Heart left ventricle (tissue), 16 donors: ENCODE results near the gene ZCWPW2. TPM values are rescaled to one million over a fixed set of nuclear protein-coding genes. Genes with fewer than 3 reads are reported as not detected.

Experiments
- ATAC-seq, 4 donors: fragments of 200-7000 bp; cut with Tn5 transposase; one replicate each; pipeline ENCODE4 v1.9.1; 2020 to 2022; ENCODE audit warnings: moderate library complexity in 4 of 4, mild to moderate bottlenecking in 3 of 4, moderate number of reproducible peaks in 1 of 4
- DNase-seq, 5 donors: peaks; one replicate each; pipeline ENCODE4 v3.0.0-alpha.2; 2020
- H3K27ac ChIP-seq, 12 donors: fragments of 200-600 bp; sonication (generic) in 4 of 12; one replicate each; pipeline versions ENCODE4 v1.5.0 to v1.8.0; 2016 to 2022; ENCODE audit warnings: mild to moderate bottlenecking in 2 of 12
- H3K27me3 ChIP-seq, 9 donors: fragments of 200-600 bp; sonication (generic) in 2 of 9; one replicate each; pipeline versions ENCODE4 v1.5.1 to v1.8.0; 2016 to 2022; ENCODE audit warnings: mild to moderate bottlenecking in 3 of 9
- H3K36me3 ChIP-seq, 9 donors: fragments of 200-600 bp; sonication (generic) in 2 of 9; one replicate each; pipeline versions ENCODE4 v1.5.0 to v1.8.0; 2018 to 2022; ENCODE audit warnings: mild to moderate bottlenecking in 2 of 9
- H3K4me1 ChIP-seq, 12 donors: fragments of 200-600 bp; sonication (generic) in 4 of 12; one replicate each; pipeline versions ENCODE4 v1.5.0 to v1.8.0; 2016 to 2022; ENCODE audit warnings: mild to moderate bottlenecking in 3 of 12
- H3K4me3 ChIP-seq, 12 donors: fragments of 200-600 bp; sonication (generic) in 4 of 12; one replicate each; pipeline versions ENCODE4 v1.5.0 to v1.8.0; 2017 to 2022; ENCODE audit warnings: mild to moderate bottlenecking in 9 of 12, moderate library complexity in 4 of 12
- H3K9me3 ChIP-seq, 12 donors: fragments of 200-600 bp; sonication (generic) in 4 of 12; one replicate each; pipeline versions ENCODE4 v1.5.0 to v1.8.0; 2016 to 2022; ENCODE audit warnings: mild to moderate bottlenecking in 1 of 12
- POLR2A ChIP-seq, 2 donors: fragments of 450-650 bp; IDR thresholded peaks; one replicate each; pipeline ENCODE4 v1.6.1; 2017; ENCODE audit warnings: antibody characterized with exemption in 2 of 2, mild to moderate bottlenecking in 2 of 2, moderate library complexity in 2 of 2
- WGBS, 4 donors: extraction: QIAGEN DNeasy Blood & Tissue Kit in 2 of 4; methylation state at CpG; one replicate each; pipeline versions ENCODE4 v1.1.5 to v1.1.7; 2013 to 2018; 5-methylcytosine and 5-hydroxymethylcytosine counted together
- intact Hi-C, 10 donors: fragments of 100-400 bp; cut with DNase I; formaldehyde crosslinking; loops; one replicate each; pipeline versions ENCODE4 v1.11.1 to v1.14.2; 2022
- polyA plus RNA-seq, 2 donors: library from polyadenylated mRNA; stranded (reverse); fragments of 200-250 nt; gene quantifications; one replicate each; pipeline ENCODE4 v1.2.3, GENCODE V29; 2013
- total RNA-seq, 9 donors: library from RNA; depleted of rRNA in 2 of 9; stranded (reverse); fragments of >200 nt in 2 of 9; fragmentation: NEBNext Ultra II Directional in 3 of 9; extraction: Animal tissue kit (Norgen Biotek cat#: 25700) in 3 of 9; gene quantifications; one replicate each; pipeline versions ENCODE4 v1.1.0 to v1.2.4, GENCODE V29; 2016 to 2023
- TF ChIP-seq, protein P1 (sequence below), 12 donors: fragments of 200-600 bp; sonication (generic) in 4 of 12; IDR thresholded peaks; one replicate each; pipeline versions ENCODE4 v1.5.0 to v1.8.0; 2018 to 2022; ENCODE audit warnings: antibody characterized with exemption in 12 of 12, mild to moderate bottlenecking in 5 of 12
- donor health status: ischemic (EF 13 %, LVEDD 7.1; RV severe dilation, severe dysfunction).
- donor health status: healthy with polysubstance abuse.
- donor health status: DM: no; HTN: yes; CAD: no.
- donor health status: DM: no; HTN: no; CAD: no.
- donor health status: ischemic (EF 25% LVEDD 6.9; RV normal size, moderate dysfunction).
- donor health status: ischemic (EF 25% LVEDD 5.7; RV mildly dilated, moderate dysfunction).
- donor health status: healthy.
- donor health status: DM: yes; HTN: yes; CAD: no.
- donor health status: ischemic (EF 35%, LVEDD 5.7; RV mildly dilated, moderate dysfunction).
- donor health status: nonischemic (EF 11% LVEDD 7.7; RV severe dilation, severe dysfunction).
- donor health status: DM: yes; HTN: yes; CAD: no.
- donor health status: PGD.
- donor health status: ischemic (EF 29% LVEDD 5.4; RV normal size, mild dysfunction).
- donor health status: nonischemic (EF 23%, LVEDD 6.1; RV moderate dilation, normal function).

Gene ZCWPW2
- total and polyA plus RNA-seq, 11 donors = 0.86 to 4.9 (median 1.8) TPM

DNA sequence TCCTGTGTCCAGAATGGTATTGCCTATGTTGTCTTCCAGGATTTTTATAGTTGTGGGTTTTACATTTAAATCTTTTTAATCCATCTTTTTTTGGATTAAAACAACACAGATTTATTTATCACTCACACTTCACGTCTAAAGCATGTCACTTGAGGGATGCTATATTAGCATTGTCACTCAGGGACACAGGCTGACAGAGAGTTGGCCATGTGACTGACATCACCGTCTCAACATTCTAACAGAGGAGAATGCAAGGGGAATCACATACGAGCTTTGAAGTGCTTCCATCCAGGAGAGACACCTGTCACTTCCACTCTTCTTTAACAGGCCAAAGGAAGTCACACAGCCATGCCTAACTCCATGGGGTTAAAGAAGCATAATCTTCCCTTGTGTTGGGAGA is 204.7 kb downstream of the ZCWPW2 start:
- intact Hi-C loops = no loop called here
- no peaks in the 10 kb centered on the region for H3K27me3 ChIP-seq
- H3K9me3 ChIP-seq = peaks cover 0 to 8% (median 0%) of the 10 kb centered on the region in 12 donors
- 56 to 62% (median 61%) methylated on average over 3 of the region's 3 CpGs for WGBS, 4 donors
- no peak overlapping the region for H3K4me3 ChIP-seq
- no peaks in the 10 kb centered on the region for H3K4me1 ChIP-seq
- no peak overlapping the region for H3K27ac ChIP-seq
- no peaks in the 10 kb centered on the region for H3K36me3 ChIP-seq
- ATAC-seq (no peak), DNase-seq (no peak)
- TF ChIP-seq, protein P1, sequence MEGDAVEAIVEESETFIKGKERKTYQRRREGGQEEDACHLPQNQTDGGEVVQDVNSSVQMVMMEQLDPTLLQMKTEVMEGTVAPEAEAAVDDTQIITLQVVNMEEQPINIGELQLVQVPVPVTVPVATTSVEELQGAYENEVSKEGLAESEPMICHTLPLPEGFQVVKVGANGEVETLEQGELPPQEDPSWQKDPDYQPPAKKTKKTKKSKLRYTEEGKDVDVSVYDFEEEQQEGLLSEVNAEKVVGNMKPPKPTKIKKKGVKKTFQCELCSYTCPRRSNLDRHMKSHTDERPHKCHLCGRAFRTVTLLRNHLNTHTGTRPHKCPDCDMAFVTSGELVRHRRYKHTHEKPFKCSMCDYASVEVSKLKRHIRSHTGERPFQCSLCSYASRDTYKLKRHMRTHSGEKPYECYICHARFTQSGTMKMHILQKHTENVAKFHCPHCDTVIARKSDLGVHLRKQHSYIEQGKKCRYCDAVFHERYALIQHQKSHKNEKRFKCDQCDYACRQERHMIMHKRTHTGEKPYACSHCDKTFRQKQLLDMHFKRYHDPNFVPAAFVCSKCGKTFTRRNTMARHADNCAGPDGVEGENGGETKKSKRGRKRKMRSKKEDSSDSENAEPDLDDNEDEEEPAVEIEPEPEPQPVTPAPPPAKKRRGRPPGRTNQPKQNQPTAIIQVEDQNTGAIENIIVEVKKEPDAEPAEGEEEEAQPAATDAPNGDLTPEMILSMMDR (IDR thresholded peaks at IDR 0.05) = no peak
- no peak for TF ChIP-seq POLR2A (IDR thresholded peaks at IDR 0.05)

DNA sequence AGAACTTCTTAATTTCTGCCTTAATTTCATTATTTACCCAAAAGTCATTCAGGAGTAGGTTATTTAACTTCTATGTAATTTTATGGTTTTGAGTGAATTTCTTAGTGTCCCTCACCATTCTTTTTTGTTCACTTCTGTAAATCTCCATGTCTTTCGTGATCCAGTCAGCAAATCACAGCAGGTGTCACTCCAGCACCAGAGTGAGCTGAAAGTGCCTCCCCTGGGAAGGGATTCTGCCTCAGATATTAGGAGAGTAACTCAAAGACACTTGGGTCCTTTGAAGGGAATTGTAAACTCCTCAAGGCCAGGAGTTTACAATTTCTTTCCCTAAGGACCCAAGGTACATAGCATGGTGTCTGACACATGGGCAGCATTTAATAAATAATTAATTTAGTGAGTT is 207.7 kb downstream of the ZCWPW2 start:
- ATAC-seq (no peak), DNase-seq (no peak)
- 67 to 83% (median 74%) methylated on average over 1 of the region's 1 CpG for WGBS, 4 donors
- H3K9me3 ChIP-seq = peaks cover 0 to 3% (median 0%) of the 10 kb centered on the region in 12 donors
- no peaks in the 10 kb centered on the region for H3K4me1 ChIP-seq
- intact Hi-C loops = no loop called here
- no peak for TF ChIP-seq POLR2A (IDR thresholded peaks at IDR 0.05)
- TF ChIP-seq, protein P1 (IDR thresholded peaks at IDR 0.05) = no peak
- H3K4me3 ChIP-seq = no peak overlapping the region
- H3K27me3 ChIP-seq = no peaks in the 10 kb centered on the region
- no peak overlapping the region for H3K27ac ChIP-seq
- no peaks in the 10 kb centered on the region for H3K36me3 ChIP-seq

- 14 to 54% (median 32%) methylated on average over 1 of the region's 1 CpG for WGBS, 4 donors
- no peak overlapping the region for H3K4me3 ChIP-seq
- H3K27ac ChIP-seq = no peak overlapping the region
- DNase-seq = no peak
- no peaks in the 10 kb centered on the region for H3K4me1 ChIP-seq
- H3K9me3 ChIP-seq = peaks cover 0 to 7% (median 0%) of the 10 kb centered on the region in 12 donors
- no peak for ATAC-seq
- H3K27me3 ChIP-seq = no peaks in the 10 kb centered on the region
- intact Hi-C loops = no loop called here
- no peaks in the 10 kb centered on the region for H3K36me3 ChIP-seq
- TF ChIP-seq, protein P1 (IDR thresholded peaks at IDR 0.05) = no peak
- no peak for TF ChIP-seq POLR2A (IDR thresholded peaks at IDR 0.05)
Observed at GRCh38 chr3:28564211-28564610, 215.7 kb downstream of the ZCWPW2 start.

DNA sequence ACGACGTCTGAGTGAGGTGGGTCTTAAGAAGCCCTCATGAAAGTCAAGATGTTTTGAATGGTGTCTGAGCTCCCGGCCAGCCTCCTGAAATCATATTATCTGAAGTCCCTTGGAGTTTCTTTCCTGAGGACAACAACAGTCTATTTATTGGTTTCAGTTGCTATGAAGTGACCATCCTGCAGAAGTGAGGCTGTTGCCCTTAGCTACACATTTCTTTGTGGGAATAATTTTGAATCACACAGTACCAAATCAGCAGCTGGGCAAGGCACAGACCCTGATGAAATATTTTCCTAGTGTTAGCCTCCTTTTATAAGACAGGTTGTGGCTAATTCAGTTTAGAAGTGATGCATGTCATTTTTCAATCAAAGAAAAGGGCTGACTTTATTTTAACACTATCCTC is 220.8 kb downstream of the ZCWPW2 start:
- ATAC-seq (no peak), DNase-seq (no peak)
- H3K27ac ChIP-seq = no peak overlapping the region
- 79 to 85% (median 81%) methylated on average over 3 of the region's 3 CpGs for WGBS, 4 donors
- peaks cover 0 to 7% (median 0%) of the 10 kb centered on the region in 12 donors for H3K9me3 ChIP-seq
- no peak overlapping the region for H3K4me3 ChIP-seq
- intact Hi-C loops = no loop called here
- no peak for TF ChIP-seq POLR2A (IDR thresholded peaks at IDR 0.05)
- TF ChIP-seq, protein P1 (IDR thresholded peaks at IDR 0.05) = no peak
- H3K27me3 ChIP-seq = peaks cover 0 to 3% (median 0%) of the 10 kb centered on the region in 9 donors
- no peaks in the 10 kb centered on the region for H3K36me3 ChIP-seq
- H3K4me1 ChIP-seq = no peaks in the 10 kb centered on the region
